ENCODE data around the gene NACC1.

- TF ChIP-seq RELA (CRISPR knock-in tag; IDR thresholded peaks at IDR 0.05; ENCODE audit: borderline replicate concordance) (no peak), ATF6 (CRISPR knock-in tag; IDR thresholded peaks at IDR 0.05) (no peak), CTCF (IDR thresholded peaks at IDR 0.05) (no peak), ZNF532 (CRISPR knock-in tag; IDR thresholded peaks at IDR 0.05; ENCODE audit: borderline replicate concordance) (no peak), CREB1 (CRISPR knock-in tag; IDR thresholded peaks at IDR 0.05) (no peak), GABPB1 (CRISPR knock-in tag; IDR thresholded peaks at IDR 0.05) (no peak), E2F4 (CRISPR knock-in tag; IDR thresholded peaks at IDR 0.05; ENCODE audit: borderline replicate concordance, low read depth) (no peak), TEAD4 (CRISPR knock-in tag; IDR thresholded peaks at IDR 0.05) (no peak), USF1 (CRISPR knock-in tag; IDR thresholded peaks at IDR 0.05) (no peak)
Measured at GRCh38 chr19:13078381-13078780, 39.7 kb upstream of the NACC1 start.
